Anterior cingulate cortex (tissue), 58 donors: Measurements from ENCODE around the gene ATP6V1G3.
A peak's percentile ranks its signal among the peaks of the same experiment; 100 is the strongest.
"Not testable (repeated sequence)": the region's sequence is repeated elsewhere in the genome, so short reads cannot be mapped to it uniquely, and the experiment has no call there.

Source experiments
- DNase-seq, 58 donors: peaks; one replicate each; lab custom pipeline; 2025; lab: John Stamatoyannopoulos, UW

The ATP6V1G3 gene

GRCh38 chr1:198543670-198544260 is 3.3 kb upstream of the ATP6V1G3 start:
- no peak for DNase-seq

GRCh38 chr1:198542632-198543031 is 2.2 kb upstream of the ATP6V1G3 start:
- no peak for DNase-seq

GRCh38 chr1:198541737-198542136 is 1.3 kb upstream of the ATP6V1G3 start:
- no peak for DNase-seq

GRCh38 chr1:198538579-198539364 is 1.7 kb downstream of the ATP6V1G3 start:
- DNase-seq = no peak

- DNase-seq = no peak
Observed at GRCh38 chr1:198535631-198536030, 4.8 kb downstream of the ATP6V1G3 start.

GRCh38 chr1:198534548-198535418 is 5.7 kb downstream of the ATP6V1G3 start:
- DNase-seq = no peak

- DNase-seq = no peak
Observed at GRCh38 chr1:198531891-198532290, 8.6 kb downstream of the ATP6V1G3 start.

- no peak for DNase-seq
Observed at GRCh38 chr1:198530953-198531352, 9.5 kb downstream of the ATP6V1G3 start.

- no peak for DNase-seq
Observed at GRCh38 chr1:198529414-198529813, 11.1 kb downstream of the ATP6V1G3 start.

- no peak for DNase-seq
Observed at GRCh38 chr1:198528364-198528763, 12.1 kb downstream of the ATP6V1G3 start.

- no peak for DNase-seq
Observed at GRCh38 chr1:198524556-198524955, 15.9 kb downstream of the ATP6V1G3 start.

GRCh38 chr1:198524127-198524526 is 16.4 kb downstream of the ATP6V1G3 start:
- not testable (repeated sequence) for DNase-seq

GRCh38 chr1:198523182-198523950 is 17.1 kb downstream of the ATP6V1G3 start:
- no peak for DNase-seq

GRCh38 chr1:198520524-198521254 is 19.8 kb downstream of the ATP6V1G3 start:
- peak in 2 of 58 donors; percentile 6 to 33 for DNase-seq

GRCh38 chr1:198519639-198520501 is 20.6 kb downstream of the ATP6V1G3 start:
- DNase-seq = no peak

- DNase-seq = no peak
Observed at GRCh38 chr1:198517623-198518199, 22.8 kb downstream of the ATP6V1G3 start.

GRCh38 chr1:198500096-198500495 is 40.4 kb downstream of the ATP6V1G3 start:
- no peak for DNase-seq

- no peak for DNase-seq
Observed at GRCh38 chr1:198499588-198499987, 40.9 kb downstream of the ATP6V1G3 start.
